DMS53 treated with DMSO at 0.1 percent for 48 hours (cell line): ENCODE results near the gene PANX1.

Experiments used
- DNase-seq: peaks from one replicate; lab custom pipeline; 2025; ENCODE audit not compliant: unreplicated experiment; lab: John Stamatoyannopoulos, UW

Gene PANX1

GRCh38 chr11:94183251-94183885, 54.7 kb downstream of the PANX1 start:
- DNase-seq, result no peak

GRCh38 chr11:94183886-94184264, 55.2 kb downstream of the PANX1 start:
- peak; percentile 86 for DNase-seq

DNA sequence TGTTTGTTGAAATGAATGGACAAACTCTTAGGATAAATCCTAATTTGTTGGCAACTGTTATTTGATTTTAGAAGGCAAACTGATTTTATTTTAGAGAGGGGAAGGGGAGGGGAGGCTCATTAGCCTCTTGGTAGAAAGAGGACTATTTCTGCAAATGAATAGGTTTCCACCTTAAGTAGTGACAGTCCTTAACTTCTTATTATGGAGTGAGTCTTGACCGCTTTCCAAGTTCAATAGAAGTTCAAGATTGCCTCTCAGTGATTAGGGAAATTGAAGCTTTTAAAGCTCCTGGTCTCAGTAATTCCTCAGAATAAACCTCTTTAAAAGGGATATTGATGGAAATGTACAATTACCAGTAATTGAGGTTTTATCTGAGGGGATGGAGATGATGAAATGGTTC, 55.7 kb downstream of the PANX1 start:
- DNase-seq, result no peak

DNA sequence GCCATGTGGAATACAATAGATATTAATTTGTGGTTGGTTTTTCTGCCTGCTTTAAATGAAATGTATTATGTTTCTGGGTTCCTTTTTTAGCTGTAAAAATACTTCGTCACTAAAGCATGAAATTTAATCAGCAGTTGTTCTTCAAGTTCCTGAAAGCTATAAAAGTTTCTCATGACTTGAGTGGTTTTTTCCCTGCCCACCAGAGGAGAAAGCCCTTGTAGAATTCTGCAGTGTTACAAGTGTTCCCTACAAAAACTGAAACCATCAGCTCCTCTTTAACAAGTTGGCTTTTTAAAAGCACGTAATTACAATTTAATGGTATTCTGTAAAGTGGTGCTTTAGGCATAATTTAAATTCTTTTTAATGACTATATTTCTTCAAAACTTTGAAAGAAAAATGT, 56.2 kb downstream of the PANX1 start:
- DNase-seq, result no peak

DNA sequence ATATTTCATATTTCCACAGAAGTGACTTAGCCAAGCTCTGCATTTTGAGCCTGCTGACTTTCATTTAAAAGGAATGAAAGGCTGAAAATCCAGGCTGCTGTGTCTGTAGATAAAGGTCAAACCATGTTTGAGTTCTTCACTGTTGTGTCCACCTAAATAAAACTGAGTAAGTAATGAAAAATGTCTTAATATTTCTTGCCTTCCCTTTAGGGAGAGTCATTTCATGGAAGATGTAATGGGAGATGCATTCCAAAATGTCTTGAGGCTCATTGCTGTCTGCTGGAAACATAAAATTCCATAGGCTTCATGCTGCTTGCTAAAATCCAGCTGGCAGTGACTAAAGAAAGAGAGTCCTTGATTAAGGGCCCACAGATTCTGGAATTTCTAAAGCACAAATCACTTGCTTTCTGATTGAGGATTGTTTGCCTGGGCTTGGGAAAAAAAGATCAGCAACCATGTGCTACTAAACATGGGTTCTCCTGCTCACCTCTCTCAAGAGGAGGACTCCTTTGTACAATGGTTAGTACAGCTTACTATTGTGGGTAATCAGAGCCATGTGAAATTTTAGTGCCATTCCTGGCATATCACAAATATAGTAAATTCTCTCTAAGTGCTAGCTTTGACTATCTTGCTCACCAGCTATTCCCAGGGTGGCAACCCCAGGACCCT, 56.9 kb downstream of the PANX1 start:
- DNase-seq, result no peak

DNA sequence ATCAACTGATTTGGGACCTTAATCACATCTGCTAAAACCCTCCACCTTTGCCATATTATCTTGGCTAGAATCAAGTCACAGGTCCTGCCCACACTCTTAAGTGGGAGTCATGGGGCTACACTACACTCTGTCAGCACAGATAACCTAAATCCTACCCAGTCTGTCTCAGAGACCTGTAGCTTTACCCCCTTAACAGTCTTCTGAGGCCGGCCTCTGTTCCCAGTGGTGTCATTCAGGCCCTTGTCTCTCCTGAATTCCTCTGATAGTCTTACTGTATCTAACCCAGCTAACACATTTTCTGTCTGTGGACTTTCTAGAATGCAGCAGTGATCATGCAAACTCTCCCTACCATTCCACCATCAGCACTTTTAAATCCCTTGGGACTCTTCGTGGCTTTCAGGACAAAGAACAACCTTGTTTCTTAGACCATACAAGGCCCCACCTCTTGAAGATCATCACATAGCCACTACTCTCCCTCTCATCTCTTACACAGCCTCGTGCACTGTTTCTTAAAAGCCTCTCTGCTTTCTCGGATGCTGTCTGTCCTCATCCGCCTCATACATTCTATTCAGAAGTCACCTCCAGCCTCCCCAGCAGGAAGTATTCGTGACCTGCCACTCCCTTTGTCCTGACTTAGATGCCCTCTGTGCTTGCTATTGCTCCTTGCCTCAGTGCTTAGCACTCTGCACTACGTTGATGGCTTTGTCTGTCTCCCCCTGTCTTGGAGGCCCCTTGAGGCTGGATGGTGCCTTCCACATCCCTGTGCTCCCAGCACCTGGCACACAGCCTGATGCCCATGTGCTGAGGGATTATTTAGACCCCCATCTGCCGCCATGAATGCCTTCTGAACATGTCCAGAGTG, 57.9 kb downstream of the PANX1 start:
- DNase-seq, result no peak

GRCh38 chr11:94193288-94193687, 64.6 kb downstream of the PANX1 start:
- no peak for DNase-seq

- no peak for DNase-seq
Measured at GRCh38 chr11:94194712-94195111, 66.1 kb downstream of the PANX1 start.

DNA sequence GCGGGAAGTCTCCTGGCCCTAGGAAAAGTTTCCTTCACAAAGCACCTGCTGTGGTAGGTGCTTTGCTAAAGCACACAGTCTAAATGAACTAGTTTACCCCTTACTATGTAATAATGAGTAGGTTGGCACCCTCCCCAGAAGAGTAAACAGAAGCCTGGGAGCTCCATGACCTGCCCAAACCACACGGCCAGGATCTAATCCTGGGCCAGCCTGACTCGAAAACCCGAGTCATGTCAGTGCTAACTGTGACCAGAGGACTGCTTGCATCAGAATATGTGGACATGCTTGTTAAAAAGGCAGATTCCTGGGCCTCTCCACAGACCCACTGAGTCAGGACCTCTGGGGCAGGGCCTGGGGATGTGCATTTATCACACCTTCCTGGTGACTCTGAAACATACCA, 67.7 kb downstream of the PANX1 start:
- DNase-seq, result no peak

DNA sequence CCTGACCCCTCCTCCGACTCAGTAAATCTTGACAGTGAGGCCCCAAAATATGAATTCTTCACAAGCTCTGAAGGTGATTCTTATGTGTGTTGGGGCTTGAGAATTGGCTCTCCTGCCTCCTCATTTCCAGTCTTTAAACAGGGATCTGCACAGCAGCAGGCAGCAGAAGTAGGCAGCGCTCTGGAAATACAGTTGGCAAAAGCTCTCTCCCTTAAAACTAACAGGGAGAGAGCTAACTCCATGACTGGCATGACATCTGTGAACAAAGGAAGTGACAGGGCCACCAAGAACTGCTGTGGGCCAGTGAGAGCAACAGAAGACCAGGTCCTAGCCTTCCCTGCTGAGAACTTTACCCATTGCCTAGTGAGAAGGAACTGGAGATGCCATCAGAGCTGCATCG, 70.1 kb downstream of the PANX1 start:
- no peak for DNase-seq

DNA sequence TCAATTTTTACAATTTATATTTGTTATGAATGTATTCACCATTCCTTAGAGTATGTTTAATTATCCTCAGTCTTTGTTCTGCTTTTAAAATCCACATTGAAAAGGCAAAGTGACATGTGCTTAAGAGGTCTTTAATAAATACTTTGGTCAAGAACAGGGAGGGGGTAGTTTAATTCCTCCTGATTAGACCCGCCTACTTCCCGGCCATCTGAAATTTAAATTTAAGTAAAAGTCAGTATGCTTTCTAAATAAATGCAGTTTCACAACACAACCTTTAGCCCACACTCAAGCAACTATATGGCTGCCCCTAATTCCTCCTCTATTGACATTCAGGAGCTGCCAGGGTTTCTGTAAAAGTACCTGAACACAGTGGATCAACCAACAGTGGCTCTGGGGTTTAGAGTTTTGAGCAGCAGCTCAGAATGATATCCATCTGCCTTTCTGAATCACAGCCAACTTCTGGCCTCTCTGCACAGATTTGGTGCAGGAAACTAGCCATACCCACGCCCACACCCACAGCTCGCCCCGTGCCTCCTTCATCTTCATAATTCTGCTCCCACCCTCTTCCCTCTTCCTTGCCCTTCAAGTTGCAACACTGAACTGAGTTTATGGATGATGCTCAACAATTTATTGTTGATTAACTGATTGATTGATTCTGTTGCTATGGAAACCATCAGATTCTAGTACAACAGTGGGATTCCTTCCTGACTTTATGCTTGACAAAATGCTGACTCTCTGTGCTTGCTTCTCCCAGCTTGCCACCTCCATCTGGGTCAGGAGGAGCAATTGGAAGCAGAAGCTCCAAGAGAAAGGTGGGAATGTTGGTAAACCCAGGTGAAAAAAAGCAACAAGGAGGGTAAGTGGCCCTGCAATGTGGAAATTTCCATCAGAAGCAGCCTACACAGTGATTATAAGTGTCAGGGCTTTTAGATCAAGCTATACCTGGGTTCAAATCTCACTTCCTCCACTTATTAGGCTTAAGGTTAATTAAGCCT, 70.8 kb downstream of the PANX1 start:
- DNase-seq, result no peak

- DNase-seq, result peak; percentile 47
Measured at GRCh38 chr11:94201004-94201465, 72.4 kb downstream of the PANX1 start.

DNA sequence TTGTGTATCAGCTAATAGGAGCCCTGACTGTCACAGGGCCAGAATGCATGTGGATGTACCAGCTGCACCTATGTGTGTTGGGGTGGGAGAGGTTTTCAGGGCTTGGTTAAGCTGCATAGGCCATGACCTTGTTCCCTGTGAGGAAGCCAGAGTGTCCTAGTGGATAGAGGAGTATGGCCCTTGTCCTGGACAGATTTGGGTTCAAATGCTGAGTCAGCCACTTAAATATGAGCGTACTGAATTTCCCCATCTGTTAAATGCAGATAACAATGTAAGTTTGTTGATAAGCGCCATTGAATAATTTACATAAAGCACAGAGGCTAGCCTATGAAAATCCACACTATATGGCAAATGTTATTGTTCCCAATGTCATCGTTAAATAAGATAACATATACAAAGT, 74.4 kb downstream of the PANX1 start:
- no peak for DNase-seq

DNA sequence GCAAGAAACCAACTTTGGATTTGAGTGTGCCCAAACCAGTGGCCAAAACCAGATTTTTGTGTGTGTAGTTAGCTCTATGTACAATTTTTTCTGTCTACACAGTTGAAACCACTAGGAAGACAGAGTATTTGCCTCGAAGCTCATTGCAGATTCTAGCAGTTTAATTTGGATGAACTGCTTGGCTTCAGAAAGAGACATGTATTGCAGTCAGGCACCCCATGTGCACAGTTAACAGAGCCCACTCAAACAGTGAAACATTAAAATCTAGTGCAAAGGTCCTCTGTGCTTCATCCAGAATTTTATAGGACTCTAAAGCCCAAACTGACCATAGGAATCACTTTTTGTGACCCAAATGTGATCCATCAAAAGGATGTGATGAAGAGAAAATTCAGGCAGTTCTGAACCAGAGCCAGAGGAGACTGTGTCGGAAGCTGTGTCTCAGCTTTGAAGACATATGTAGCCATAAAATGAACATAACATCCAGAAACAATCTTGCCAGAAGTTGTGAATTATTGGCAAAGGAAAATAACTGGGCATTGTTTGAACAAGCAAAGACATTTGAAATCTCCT, 82.7 kb downstream of the PANX1 start:
- DNase-seq, result no peak

- DNase-seq, result no peak
Measured at GRCh38 chr11:94212898-94213297, 84.3 kb downstream of the PANX1 start.

GRCh38 chr11:94217705-94218104, 89.1 kb downstream of the PANX1 start:
- DNase-seq, result no peak

DNA sequence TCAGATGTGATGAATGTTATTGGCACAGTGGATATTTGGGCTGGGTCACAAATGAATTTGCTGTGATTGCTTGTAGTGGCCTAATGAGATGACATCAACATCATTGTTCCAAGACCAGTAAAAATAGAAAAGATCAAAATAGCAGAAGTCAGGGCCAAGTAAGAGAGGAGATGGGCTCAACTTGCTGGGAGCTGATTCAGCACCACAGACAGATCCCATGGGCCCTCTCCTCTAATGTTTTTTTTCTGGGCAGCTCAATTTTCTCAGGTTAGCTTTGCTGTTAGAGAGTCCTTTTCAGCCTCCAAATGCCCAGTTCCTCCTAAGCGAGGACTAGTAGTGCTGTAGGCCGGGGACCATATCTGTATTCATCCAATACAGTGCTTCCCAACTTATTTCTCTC, 89.7 kb downstream of the PANX1 start:
- DNase-seq, result no peak

- DNase-seq, result peak; percentile 35
Measured at GRCh38 chr11:94219771-94220170, 91.1 kb downstream of the PANX1 start.

GRCh38 chr11:94224078-94224477, 95.4 kb downstream of the PANX1 start:
- no peak for DNase-seq
